ENCODE results near the gene POLR2J3. TPM values are rescaled to one million over a fixed set of nuclear protein-coding genes. Genes with fewer than 3 reads are reported as not detected.
"Not testable (repeated sequence)": the region's sequence is repeated elsewhere in the genome, so short reads cannot be mapped to it uniquely, and the experiment has no call there.

Gene POLR2J3
- total RNA-seq, 1 donor from 2014 or later, result 26.8 TPM

DNA sequence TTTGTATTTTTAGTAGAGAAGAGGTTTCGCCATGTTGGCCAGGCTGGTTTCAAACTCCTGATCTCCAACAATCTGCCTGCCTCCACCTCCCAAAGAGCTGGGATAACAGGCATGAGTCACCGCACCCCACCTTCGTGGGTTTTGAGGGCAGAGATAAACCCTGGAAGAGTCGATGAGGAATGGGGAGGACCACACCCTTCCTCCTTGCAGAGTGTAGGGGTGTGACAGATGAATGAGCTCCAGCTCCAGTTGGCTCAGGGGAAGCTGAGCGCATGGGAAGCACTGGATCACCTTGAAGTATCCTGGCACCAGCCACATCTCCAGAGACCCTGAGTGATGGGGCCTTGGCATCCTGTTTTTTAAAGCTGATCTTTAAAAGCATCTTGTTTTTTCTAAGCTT, 11.1 kb upstream of the POLR2J3 start:
- not testable (repeated sequence) for DNase-seq (ENCODE audit: low read depth in 2 of 2)

GRCh38 chr7:102581722-102582121, 9.3 kb upstream of the POLR2J3 start:
- DNase-seq (ENCODE audit: low read depth in 2 of 2), result not testable (repeated sequence)

GRCh38 chr7:102578486-102578885, 6.1 kb upstream of the POLR2J3 start:
- DNase-seq (ENCODE audit: low read depth in 2 of 2), result not testable (repeated sequence)

DNA sequence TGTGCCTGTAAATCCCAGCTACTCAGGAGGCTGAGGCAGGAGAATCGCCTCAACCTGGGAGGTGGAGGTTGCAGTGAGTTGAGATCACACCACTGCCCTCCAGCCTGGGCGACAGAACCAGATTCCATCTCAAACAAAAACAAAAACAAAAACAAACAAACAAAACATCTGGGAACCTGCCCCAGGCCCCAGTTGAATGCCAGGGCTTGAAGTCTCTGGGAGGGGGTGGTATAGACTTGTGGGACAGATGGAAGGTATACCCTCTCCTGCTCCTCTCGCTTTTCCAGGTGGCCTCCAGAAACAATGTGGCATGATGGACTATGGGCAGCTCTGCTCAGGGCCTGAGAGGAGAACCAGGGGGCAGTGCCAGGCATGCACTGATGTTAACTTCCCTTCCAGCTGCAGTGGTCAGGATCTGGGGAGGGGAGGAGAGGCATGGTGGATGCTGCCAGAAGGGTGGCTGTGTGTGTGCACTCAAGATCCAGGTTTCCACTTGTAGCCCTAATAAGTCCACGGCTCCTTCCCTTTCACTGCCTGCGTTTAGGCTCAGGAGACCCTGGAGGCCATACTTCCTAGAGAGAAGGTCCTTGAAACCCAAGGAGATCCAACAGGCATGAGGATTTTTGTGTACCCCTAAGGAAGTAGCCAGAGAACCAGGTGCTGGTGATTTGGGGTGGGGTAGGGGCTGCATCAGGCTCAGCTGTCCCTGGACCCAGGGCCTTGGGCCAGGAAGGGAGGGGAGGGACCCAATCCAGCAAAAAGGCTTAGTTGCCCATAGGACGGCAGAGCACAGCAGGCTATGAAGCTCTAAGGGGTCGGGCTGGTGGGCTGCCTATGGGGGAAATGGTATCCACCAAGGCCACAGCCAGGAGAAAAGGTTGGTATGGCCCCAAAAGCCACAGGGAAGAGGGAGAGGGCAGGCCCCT, 5.2 kb upstream of the POLR2J3 start:
- peak in 1 of 2 donors; percentile 0 for DNase-seq (ENCODE audit: low read depth in 2 of 2)

GRCh38 chr7:102576363-102576762, 4.0 kb upstream of the POLR2J3 start:
- DNase-seq (ENCODE audit: low read depth in 2 of 2), result not testable (repeated sequence)

DNA sequence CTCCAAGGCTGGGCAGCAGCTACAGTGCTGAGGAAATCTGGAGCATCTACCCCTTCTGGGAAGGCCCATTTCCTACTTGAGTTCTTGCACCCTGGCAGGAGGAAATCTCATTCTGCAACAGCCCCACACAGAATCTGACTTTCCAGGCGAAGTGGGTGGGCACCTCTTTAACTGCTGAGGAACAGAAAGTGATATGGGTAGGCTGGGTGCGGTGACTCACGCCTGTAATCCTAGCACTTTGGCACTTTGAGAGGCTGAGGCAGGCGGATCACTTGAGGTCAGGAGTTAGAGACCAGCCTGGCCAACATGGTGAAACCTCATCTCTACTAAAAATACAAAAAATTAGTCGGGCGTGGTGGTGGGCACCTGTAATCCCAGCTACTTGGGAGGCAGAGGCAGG, 2.2 kb upstream of the POLR2J3 start:
- DNase-seq (ENCODE audit: low read depth in 2 of 2), result not testable (repeated sequence)

DNA sequence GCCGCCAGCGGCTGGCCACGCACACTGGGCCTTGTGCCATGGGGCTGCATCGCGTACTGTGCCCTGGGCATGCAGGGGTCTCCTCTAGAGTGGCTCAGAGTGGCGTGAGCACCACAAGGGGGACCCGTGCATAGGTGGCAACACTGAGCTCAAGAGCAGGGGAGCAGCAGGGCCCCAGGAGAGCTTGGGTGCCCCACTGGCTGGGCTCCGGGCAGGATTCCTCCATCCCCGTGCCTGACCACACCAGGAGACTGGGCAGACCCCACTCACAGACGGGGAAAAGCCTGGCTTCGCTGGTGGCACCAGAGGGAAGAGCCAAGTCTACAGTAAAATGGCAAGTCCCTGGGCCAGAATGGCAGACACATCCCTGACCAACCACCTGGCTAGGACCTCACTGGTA, 3.8 kb downstream of the POLR2J3 start:
- peak in 1 of 2 donors; percentile 0 for DNase-seq (ENCODE audit: low read depth in 2 of 2)

DNA sequence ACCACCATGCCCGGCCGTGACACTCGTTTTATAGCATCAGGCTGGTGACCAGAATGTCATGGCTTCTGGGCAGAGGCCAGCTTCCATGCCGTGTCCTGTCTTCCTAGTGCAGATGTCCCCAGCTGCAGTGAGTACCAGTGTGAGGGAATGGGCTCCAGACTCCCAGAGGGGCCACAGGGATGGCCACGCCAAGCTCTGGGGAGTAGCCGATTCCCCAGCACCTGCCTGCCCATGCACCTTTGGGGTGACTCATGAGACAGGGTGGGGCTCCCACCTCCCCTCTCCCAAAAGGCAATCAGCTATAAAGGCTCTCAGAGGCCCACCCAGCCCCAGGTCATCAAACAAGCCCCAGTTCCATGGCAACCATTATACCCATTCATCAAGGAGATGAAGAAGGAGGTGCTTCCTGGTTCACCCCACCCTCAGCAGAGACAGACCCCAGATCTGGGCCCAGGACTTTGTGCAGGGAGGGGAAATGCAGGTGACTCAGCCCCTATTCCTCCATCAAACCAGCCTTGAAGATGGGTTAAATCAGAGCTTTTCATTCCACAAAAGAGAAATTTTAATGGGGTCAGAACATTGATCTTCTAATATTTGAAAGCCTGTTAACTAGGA, 21.5 kb downstream of the POLR2J3 start, which contains the start of gene SPDYE2:
TSS of gene SPDYE2 (plus strand) at position 419 of the 615 bp plus-strand sequence. CDS start 2,030 bp downstream, outside the sequence.
- DNase-seq (ENCODE audit: low read depth in 2 of 2), result not testable (repeated sequence)

GRCh38 chr7:102546353-102546752, 26.0 kb downstream of the POLR2J3 start:
- DNase-seq (ENCODE audit: low read depth in 2 of 2), result not testable (repeated sequence)

- DNase-seq (ENCODE audit: low read depth in 2 of 2), result not testable (repeated sequence)
Observed at GRCh38 chr7:102545288-102545687, 27.1 kb downstream of the POLR2J3 start.

DNA sequence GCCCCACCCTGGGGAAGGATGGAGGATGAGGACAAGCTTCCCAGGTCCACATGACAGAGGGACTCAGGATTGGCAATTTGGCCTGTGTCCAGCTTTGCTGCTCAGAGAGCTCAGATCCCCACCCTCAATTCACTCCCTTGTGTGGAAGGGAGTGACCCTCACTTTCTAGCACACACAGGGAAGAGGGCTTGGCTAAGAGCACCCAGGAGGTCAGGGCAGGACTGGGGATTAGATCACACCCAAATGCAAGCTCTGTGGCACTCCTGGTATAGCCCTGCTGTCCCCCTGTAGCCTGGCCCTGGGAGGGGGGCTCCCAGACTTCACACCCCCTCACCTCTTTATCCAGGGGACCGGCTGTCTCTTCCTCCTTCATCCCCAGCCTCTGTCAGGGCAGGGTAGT, 28.0 kb downstream of the POLR2J3 start:
- DNase-seq (ENCODE audit: low read depth in 2 of 2), result not testable (repeated sequence)

DNA sequence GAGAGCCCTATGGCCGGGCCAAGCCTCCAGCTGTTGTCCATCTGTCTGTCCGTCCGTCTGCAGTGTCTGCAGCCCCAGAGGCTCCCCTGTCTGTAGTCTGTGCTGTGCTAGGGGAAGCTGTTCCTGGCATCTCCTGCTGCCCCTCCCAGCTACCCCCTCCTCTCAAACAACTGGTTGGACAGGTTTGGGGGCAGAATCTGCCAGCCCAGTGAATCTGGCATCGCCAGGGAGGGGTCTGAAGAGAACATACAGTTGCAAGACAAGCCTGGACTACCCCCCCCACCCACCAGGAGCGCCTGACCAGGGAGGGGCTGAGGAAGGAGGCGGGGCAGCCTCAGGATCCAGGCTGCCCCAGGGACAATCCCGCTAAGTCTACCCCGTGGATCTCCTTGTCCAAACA, 28.8 kb downstream of the POLR2J3 start, which contains the start of gene UPK3BL2:
TSS of gene UPK3BL2 (minus strand) at position 101 of the 400 bp plus-strand sequence. CDS start at position 41, 60 bp downstream.
- DNase-seq (ENCODE audit: low read depth in 2 of 2), result not testable (repeated sequence)

- DNase-seq (ENCODE audit: low read depth in 2 of 2), result not testable (repeated sequence)
Observed at GRCh38 chr7:102542771-102543170, 29.6 kb downstream of the POLR2J3 start.

- DNase-seq (ENCODE audit: low read depth in 2 of 2), result not testable (repeated sequence)
Observed at GRCh38 chr7:102542083-102542482, 30.3 kb downstream of the POLR2J3 start.

GRCh38 chr7:102540604-102541003, 31.8 kb downstream of the POLR2J3 start:
- not testable (repeated sequence) for DNase-seq (ENCODE audit: low read depth in 2 of 2)

GRCh38 chr7:102535062-102535615, 37.2 kb downstream of the POLR2J3 start:
- peak; percentile 3 to 7 for DNase-seq (ENCODE audit: low read depth in 2 of 2)

- not testable (repeated sequence) for DNase-seq (ENCODE audit: low read depth in 2 of 2)
Observed at GRCh38 chr7:102532127-102532526, 40.3 kb downstream of the POLR2J3 start.

- not testable (repeated sequence) for DNase-seq (ENCODE audit: low read depth in 2 of 2)
Observed at GRCh38 chr7:102531583-102531982, 40.8 kb downstream of the POLR2J3 start.

DNA sequence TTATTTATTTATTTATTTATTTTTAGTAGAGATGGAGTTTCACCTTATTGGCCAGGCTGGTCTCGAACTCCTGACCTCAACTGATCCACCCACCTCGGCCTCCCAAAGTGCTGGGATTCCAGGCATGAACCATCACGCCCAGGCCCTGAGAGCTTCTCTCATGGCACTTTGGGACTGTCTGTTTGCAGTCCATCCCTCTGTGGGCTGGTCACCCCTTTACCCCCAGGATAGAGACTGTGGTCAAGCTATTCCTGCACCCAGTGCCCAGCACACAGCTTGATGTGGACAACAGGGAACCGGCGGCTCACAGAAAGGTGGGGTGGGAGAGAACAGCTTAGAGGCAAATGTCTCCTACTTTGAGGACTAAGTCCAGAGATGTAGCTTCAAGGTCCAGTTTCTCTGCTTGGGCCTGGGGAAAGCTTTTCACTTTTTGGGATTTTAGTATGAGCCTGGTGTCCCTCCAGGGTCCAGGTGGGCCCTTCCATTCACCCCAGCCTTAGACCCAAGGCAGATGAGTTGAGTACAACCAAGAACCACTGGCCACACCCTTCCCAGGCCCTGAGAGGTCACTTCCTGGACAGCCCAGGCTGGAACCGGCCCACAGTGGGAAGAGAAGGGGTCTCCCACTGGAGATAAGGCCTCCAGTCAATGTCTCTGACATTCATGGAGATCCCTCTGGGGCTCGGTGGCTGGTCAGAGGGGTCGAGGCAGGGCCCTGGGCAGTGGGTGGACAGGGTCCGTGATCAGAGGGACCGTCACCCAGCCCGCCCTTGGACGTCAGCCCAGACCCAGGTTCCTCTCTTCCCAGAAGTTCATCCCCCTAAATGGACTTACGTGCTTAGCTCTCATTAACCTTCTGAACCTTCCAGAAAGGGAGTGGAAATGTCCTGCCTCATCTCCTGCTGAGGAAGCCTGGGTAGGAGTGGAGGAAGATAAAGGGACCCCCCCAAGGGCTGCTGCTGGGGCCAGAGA, 44.3 kb downstream of the POLR2J3 start:
- not testable (repeated sequence) for DNase-seq (ENCODE audit: low read depth in 2 of 2)

DNA sequence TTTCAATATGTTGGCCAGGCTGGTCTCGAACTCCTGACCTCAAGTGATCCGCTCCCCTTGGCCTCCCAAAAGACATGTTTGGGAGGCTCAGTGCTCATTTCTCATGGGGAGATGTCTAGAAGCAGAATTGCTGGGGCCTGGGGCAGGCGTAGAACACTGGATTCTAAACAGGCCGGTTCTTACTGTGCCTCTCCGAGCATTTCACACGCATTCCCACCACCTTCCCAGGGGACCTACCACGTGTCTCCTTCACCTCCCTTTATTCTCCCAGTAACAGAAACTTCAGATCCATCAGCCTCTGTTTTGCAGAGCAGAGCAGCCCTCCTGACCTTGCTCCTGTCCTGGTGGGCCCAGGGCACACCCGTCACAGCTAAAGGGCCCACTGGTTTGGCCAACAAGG, 45.2 kb downstream of the POLR2J3 start:
- not testable (repeated sequence) for DNase-seq (ENCODE audit: low read depth in 2 of 2)

- DNase-seq (ENCODE audit: low read depth in 2 of 2), result not testable (repeated sequence)
Observed at GRCh38 chr7:102524803-102525202, 47.6 kb downstream of the POLR2J3 start.
